HG03520 (cell line): ENCODE measurements around the gene PRR30.
"Not testable (repeated sequence)": the region's sequence is repeated elsewhere in the genome, so short reads cannot be mapped to it uniquely, and the experiment has no call there.

Source experiments
- ATAC-seq: cut with Tn5 transposase; IDR thresholded peaks from one replicate; pipeline ENCODE4 v1.9.1; 2021; ENCODE audit warnings: mild to moderate bottlenecking, moderate library complexity; ENCODE audit not compliant: unreplicated experiment

Gene PRR30

GRCh38 chr2:27130396-27130795 is 8.8 kb downstream of the PRR30 start:
- no peak for ATAC-seq

- ATAC-seq, result no peak
Measured at GRCh38 chr2:27128668-27129571, 10.3 kb downstream of the PRR30 start.

GRCh38 chr2:27127883-27128667 is 11.1 kb downstream of the PRR30 start:
- no peak for ATAC-seq

GRCh38 chr2:27126252-27126710 is 12.9 kb downstream of the PRR30 start:
- ATAC-seq, result no peak

- ATAC-seq, result no peak
Measured at GRCh38 chr2:27125104-27125503, 14.1 kb downstream of the PRR30 start.

- ATAC-seq, result no peak
Measured at GRCh38 chr2:27123302-27124150, 15.7 kb downstream of the PRR30 start, which contains the start of gene ABHD1. TSS of gene ABHD1 (plus strand) at chr2:27123815. CDS start at chr2:27123949, 134 bp downstream.

GRCh38 chr2:27122791-27123190 is 16.4 kb downstream of the PRR30 start:
- ATAC-seq, result no peak

GRCh38 chr2:27121906-27122305 is 17.3 kb downstream of the PRR30 start:
- ATAC-seq, result no peak

GRCh38 chr2:27119330-27119670 is 19.9 kb downstream of the PRR30 start:
- not testable (repeated sequence) for ATAC-seq

- no peak for ATAC-seq
Measured at GRCh38 chr2:27118525-27119329, 20.5 kb downstream of the PRR30 start, which contains the start of gene CGREF1. TSS of gene CGREF1 (minus strand) at chr2:27119128. CDS start at chr2:27104366, 14,762 bp downstream.

- no peak for ATAC-seq
Measured at GRCh38 chr2:27117995-27118524, 21.1 kb downstream of the PRR30 start.

GRCh38 chr2:27115519-27115918 is 23.7 kb downstream of the PRR30 start:
- ATAC-seq, result no peak

GRCh38 chr2:27111392-27112078 is 27.7 kb downstream of the PRR30 start:
- not testable (repeated sequence) for ATAC-seq

- not testable (repeated sequence) for ATAC-seq
Measured at GRCh38 chr2:27110603-27111352, 28.4 kb downstream of the PRR30 start.

GRCh38 chr2:27109083-27109482 is 30.1 kb downstream of the PRR30 start:
- no peak for ATAC-seq

GRCh38 chr2:27108221-27108620 is 31.0 kb downstream of the PRR30 start:
- ATAC-seq, result no peak

GRCh38 chr2:27105981-27106380 is 33.2 kb downstream of the PRR30 start:
- no peak for ATAC-seq

GRCh38 chr2:27102329-27102728 is 36.9 kb downstream of the PRR30 start:
- no peak for ATAC-seq
